Measurements from ENCODE around the gene SLC12A6. TPM values are rescaled to one million over a fixed set of nuclear protein-coding genes. Genes with fewer than 3 reads are reported as not detected.
A peak's percentile ranks its signal among the peaks of the same experiment; 100 is the strongest.

Gene SLC12A6
- total RNA-seq, 2 experiments from 2014 or later: 11.5 to 14.9 TPM

- no peak for DNase-seq (ENCODE audit: low spot score)
- H3K4me3 ChIP-seq (ENCODE audit: low read depth, low read length, poor library complexity, severe bottlenecking): no peak overlapping the region
- H3K79me2 ChIP-seq (ENCODE audit: insufficient read depth, low read depth, low read length): peaks cover 21% of the 10 kb centered on the region
- no peaks in the 10 kb centered on the region for H4K20me1 ChIP-seq (ENCODE audit: insufficient read depth, low read length)
- intact Hi-C loops (cut with micrococcal nuclease; ENCODE audit: unreplicated experiment): loop anchor here (5.0 kb wide), 1 partner anchor 128 kb away; the partner anchor contains the start of gene KATNBL1
- H3K4me2 ChIP-seq (ENCODE audit: low read length): no peak overlapping the region
- H3K36me3 ChIP-seq (ENCODE audit: insufficient read depth, low read length): peaks cover 35% of the 10 kb centered on the region
- ChIA-PET CTCF (ENCODE audit: unreplicated experiment) (no interaction called here), POLR2A (interaction anchor here (1.2 kb wide), 1 partner anchor 28 kb away, joined by 4 read pairs; the partner anchor contains the start of gene LPCAT4)
- H2AFZ ChIP-seq (ENCODE audit: low read length): no peak overlapping the region
- no TSS peak for BruUV-seq (replicated peaks)
- H3K9me3 ChIP-seq (ENCODE audit: low read length): no peaks in the 10 kb centered on the region
- H3K4me1 ChIP-seq (ENCODE audit: insufficient read depth, low read length, poor library complexity, severe bottlenecking): peaks cover 34% of the 10 kb centered on the region
- TF ChIP-seq EZH2phosphoT487 (IDR thresholded peaks at IDR 0.05; ENCODE audit: borderline replicate concordance, low read depth, low read length) (no peak), CTCF (conservative IDR thresholded peaks at IDR 0.05; ENCODE audit: low read length) (no peak)
- H3K27ac ChIP-seq (ENCODE audit: low read depth, low read length, poor library complexity, severe bottlenecking): no peak overlapping the region
- no peaks in the 10 kb centered on the region for H3K9me2 ChIP-seq (ENCODE audit: insufficient read depth, low read length)
Measured at GRCh38 chr15:34339946-34340345, 2.4 kb upstream of the SLC12A6 start.

GRCh38 chr15:34338347-34338746 lies 766 bp upstream of the SLC12A6 start:
- Histone ChIP-seq H4K20me1 (ENCODE audit: insufficient read depth, low read length) (no peaks in the 10 kb centered on the region), H3K4me1 (ENCODE audit: insufficient read depth, low read length, poor library complexity, severe bottlenecking) (peaks cover 47% of the 10 kb centered on the region), H3K4me3 (ENCODE audit: low read depth, low read length, poor library complexity, severe bottlenecking) (peak overlapping the region; percentile 90), H3K4me2 (ENCODE audit: low read length) (peak overlapping the region; percentile 77), H3K27ac (ENCODE audit: low read depth, low read length, poor library complexity, severe bottlenecking) (no peak overlapping the region), H2AFZ (ENCODE audit: low read length) (peak overlapping the region; percentile 30; the same call in 1 of the 2 replicates), H3K9me2 (ENCODE audit: insufficient read depth, low read length) (no peaks in the 10 kb centered on the region), H3K36me3 (ENCODE audit: insufficient read depth, low read length) (peaks cover 35% of the 10 kb centered on the region), H3K79me2 (ENCODE audit: insufficient read depth, low read depth, low read length) (peaks cover 25% of the 10 kb centered on the region), H3K9me3 (ENCODE audit: low read length) (no peaks in the 10 kb centered on the region)
- TF ChIP-seq EZH2phosphoT487 (IDR thresholded peaks at IDR 0.05; ENCODE audit: borderline replicate concordance, low read depth, low read length): no peak
- TF ChIP-seq CTCF (conservative IDR thresholded peaks at IDR 0.05; ENCODE audit: low read length): no peak
- intact Hi-C loops (cut with micrococcal nuclease; ENCODE audit: unreplicated experiment): loop anchor here (5.0 kb wide), 1 partner anchor 126 kb away; the partner anchor contains the start of gene KATNBL1
- no TSS peak for BruUV-seq (replicated peaks)
- no peak for DNase-seq (ENCODE audit: low spot score)
- ChIA-PET POLR2A (interaction anchor here (1.1 to 1.5 kb wide), 3 partner anchors 30 to 300 kb away, joined by 3 to 4 read pairs (median 3); no protein-coding TSS in a partner anchor), CTCF (ENCODE audit: unreplicated experiment) (no interaction called here)

- H3K27ac ChIP-seq (ENCODE audit: low read depth, low read length, poor library complexity, severe bottlenecking): peak overlapping the region; percentile 65
- ChIA-PET CTCF (ENCODE audit: unreplicated experiment) (no interaction called here), POLR2A (interaction anchor here (0.6 to 0.9 kb wide), 3 partner anchors 30 to 112 kb away, joined by 3 to 5 read pairs (median 4); partner anchors contain the start of gene LPCAT4)
- no peaks in the 10 kb centered on the region for H3K9me2 ChIP-seq (ENCODE audit: insufficient read depth, low read length)
- BruUV-seq (replicated peaks): no TSS peak
- peaks cover 17% of the 10 kb centered on the region for H3K79me2 ChIP-seq (ENCODE audit: insufficient read depth, low read depth, low read length)
- H3K36me3 ChIP-seq (ENCODE audit: insufficient read depth, low read length): peaks cover 34% of the 10 kb centered on the region
- H4K20me1 ChIP-seq (ENCODE audit: insufficient read depth, low read length): no peaks in the 10 kb centered on the region
- H3K4me2 ChIP-seq (ENCODE audit: low read length): peak overlapping the region; percentile 77
- intact Hi-C loops (cut with micrococcal nuclease; ENCODE audit: unreplicated experiment): loop anchor here (2.0 to 5.0 kb wide), 2 partner anchors 125 to 298 kb away; partner anchors contain the start of genes AVEN and KATNBL1
- peaks cover 46% of the 10 kb centered on the region for H3K4me1 ChIP-seq (ENCODE audit: insufficient read depth, low read length, poor library complexity, severe bottlenecking)
- peak overlapping the region; percentile 82 for H2AFZ ChIP-seq (ENCODE audit: low read length)
- no peak for TF ChIP-seq EZH2phosphoT487 (IDR thresholded peaks at IDR 0.05; ENCODE audit: borderline replicate concordance, low read depth, low read length)
- TF ChIP-seq CTCF (conservative IDR thresholded peaks at IDR 0.05; ENCODE audit: low read length): no peak
- peak; percentile 41 for DNase-seq (ENCODE audit: low spot score)
- no peaks in the 10 kb centered on the region for H3K9me3 ChIP-seq (ENCODE audit: low read length)
- peak overlapping the region; percentile 90 for H3K4me3 ChIP-seq (ENCODE audit: low read depth, low read length, poor library complexity, severe bottlenecking)
Measured at GRCh38 chr15:34336991-34337556, 507 bp downstream of the SLC12A6 start.
